Measurements from ENCODE around the gene BSND.

DNA sequence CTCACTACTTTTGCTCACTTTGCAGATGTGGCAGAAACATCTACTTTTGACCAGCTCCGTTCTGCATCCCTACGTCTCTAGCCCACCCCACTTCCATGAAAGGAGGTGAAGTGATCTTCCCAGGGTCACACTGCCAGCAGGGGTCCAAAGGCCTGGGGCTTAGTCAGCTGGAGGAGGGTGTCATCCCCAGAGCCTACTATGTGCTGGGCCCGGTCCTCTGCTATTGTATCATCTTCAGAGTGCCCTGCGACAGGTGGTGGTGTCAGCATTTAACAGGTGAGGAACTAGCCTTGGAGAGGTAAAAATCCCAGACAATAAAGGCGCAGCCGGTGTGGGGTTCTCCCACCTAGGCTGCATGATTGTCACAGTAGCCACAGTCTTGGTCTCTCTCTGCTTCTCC lies 5.6 kb upstream of the BSND start:
- TF ChIP-seq, protein P1, sequence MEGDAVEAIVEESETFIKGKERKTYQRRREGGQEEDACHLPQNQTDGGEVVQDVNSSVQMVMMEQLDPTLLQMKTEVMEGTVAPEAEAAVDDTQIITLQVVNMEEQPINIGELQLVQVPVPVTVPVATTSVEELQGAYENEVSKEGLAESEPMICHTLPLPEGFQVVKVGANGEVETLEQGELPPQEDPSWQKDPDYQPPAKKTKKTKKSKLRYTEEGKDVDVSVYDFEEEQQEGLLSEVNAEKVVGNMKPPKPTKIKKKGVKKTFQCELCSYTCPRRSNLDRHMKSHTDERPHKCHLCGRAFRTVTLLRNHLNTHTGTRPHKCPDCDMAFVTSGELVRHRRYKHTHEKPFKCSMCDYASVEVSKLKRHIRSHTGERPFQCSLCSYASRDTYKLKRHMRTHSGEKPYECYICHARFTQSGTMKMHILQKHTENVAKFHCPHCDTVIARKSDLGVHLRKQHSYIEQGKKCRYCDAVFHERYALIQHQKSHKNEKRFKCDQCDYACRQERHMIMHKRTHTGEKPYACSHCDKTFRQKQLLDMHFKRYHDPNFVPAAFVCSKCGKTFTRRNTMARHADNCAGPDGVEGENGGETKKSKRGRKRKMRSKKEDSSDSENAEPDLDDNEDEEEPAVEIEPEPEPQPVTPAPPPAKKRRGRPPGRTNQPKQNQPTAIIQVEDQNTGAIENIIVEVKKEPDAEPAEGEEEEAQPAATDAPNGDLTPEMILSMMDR (IDR thresholded peaks at IDR 0.05 in 4 of 5, conservative IDR thresholded peaks at IDR 0.05 in 1 of 5): no peak
- no peak for TF ChIP-seq POLR2A (IDR thresholded peaks at IDR 0.05)

All from gastrocnemius medialis (tissue), 4 donors.